ENCODE results near the gene NXPH2. TPM values are rescaled to one million over a fixed set of nuclear protein-coding genes. Genes with fewer than 3 reads are reported as not detected.

Gene NXPH2
- total RNA-seq, 2 donors from 2014 or later, result not detected

GRCh38 chr2:138637686-138638085, 142.5 kb downstream of the NXPH2 start:
- H3K27me3 ChIP-seq, result no peaks in the 10 kb centered on the region
- H3K4me1 ChIP-seq, result no peaks in the 10 kb centered on the region
- DNase-seq, result no peak
- no peaks in the 10 kb centered on the region for H3K36me3 ChIP-seq
- no peaks in the 10 kb centered on the region for H3K9me3 ChIP-seq
- no peak overlapping the region for H3K4me3 ChIP-seq
- intact Hi-C loops (cut with DNase I), result no loop called here
- H3K27ac ChIP-seq, result no peak overlapping the region
- no peak overlapping the region for H3K9ac ChIP-seq (ENCODE audit: low read depth in 2 of 2, low read length in 2 of 2)
- TF ChIP-seq, protein P1, sequence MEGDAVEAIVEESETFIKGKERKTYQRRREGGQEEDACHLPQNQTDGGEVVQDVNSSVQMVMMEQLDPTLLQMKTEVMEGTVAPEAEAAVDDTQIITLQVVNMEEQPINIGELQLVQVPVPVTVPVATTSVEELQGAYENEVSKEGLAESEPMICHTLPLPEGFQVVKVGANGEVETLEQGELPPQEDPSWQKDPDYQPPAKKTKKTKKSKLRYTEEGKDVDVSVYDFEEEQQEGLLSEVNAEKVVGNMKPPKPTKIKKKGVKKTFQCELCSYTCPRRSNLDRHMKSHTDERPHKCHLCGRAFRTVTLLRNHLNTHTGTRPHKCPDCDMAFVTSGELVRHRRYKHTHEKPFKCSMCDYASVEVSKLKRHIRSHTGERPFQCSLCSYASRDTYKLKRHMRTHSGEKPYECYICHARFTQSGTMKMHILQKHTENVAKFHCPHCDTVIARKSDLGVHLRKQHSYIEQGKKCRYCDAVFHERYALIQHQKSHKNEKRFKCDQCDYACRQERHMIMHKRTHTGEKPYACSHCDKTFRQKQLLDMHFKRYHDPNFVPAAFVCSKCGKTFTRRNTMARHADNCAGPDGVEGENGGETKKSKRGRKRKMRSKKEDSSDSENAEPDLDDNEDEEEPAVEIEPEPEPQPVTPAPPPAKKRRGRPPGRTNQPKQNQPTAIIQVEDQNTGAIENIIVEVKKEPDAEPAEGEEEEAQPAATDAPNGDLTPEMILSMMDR (IDR thresholded peaks at IDR 0.05), result no peak

GRCh38 chr2:138637061-138637460, 143.1 kb downstream of the NXPH2 start:
- intact Hi-C loops (cut with DNase I), result no loop called here
- TF ChIP-seq, protein P1 (IDR thresholded peaks at IDR 0.05), result no peak
- Histone ChIP-seq H3K9me3 (no peaks in the 10 kb centered on the region), H3K9ac (ENCODE audit: low read depth in 2 of 2, low read length in 2 of 2) (no peak overlapping the region), H3K27ac (no peak overlapping the region), H3K27me3 (no peaks in the 10 kb centered on the region), H3K4me1 (no peaks in the 10 kb centered on the region), H3K36me3 (no peaks in the 10 kb centered on the region), H3K4me3 (no peak overlapping the region)
- DNase-seq, result no peak

GRCh38 chr2:138633049-138633448, 147.1 kb downstream of the NXPH2 start:
- no peaks in the 10 kb centered on the region for H3K4me1 ChIP-seq
- H3K27me3 ChIP-seq, result no peaks in the 10 kb centered on the region
- H3K9me3 ChIP-seq, result no peaks in the 10 kb centered on the region
- H3K36me3 ChIP-seq, result no peaks in the 10 kb centered on the region
- intact Hi-C loops (cut with DNase I), result no loop called here
- TF ChIP-seq, protein P1 (IDR thresholded peaks at IDR 0.05), result no peak
- DNase-seq, result no peak
- no peak overlapping the region for H3K4me3 ChIP-seq
- no peak overlapping the region for H3K27ac ChIP-seq
- no peak overlapping the region for H3K9ac ChIP-seq (ENCODE audit: low read depth in 2 of 2, low read length in 2 of 2)

GRCh38 chr2:138632066-138632620, 148.0 kb downstream of the NXPH2 start:
- no peak for DNase-seq
- Histone ChIP-seq H3K36me3 (no peaks in the 10 kb centered on the region), H3K9ac (ENCODE audit: low read depth in 2 of 2, low read length in 2 of 2) (no peak overlapping the region), H3K4me3 (no peak overlapping the region), H3K27me3 (no peaks in the 10 kb centered on the region), H3K4me1 (no peaks in the 10 kb centered on the region), H3K9me3 (no peaks in the 10 kb centered on the region), H3K27ac (no peak overlapping the region)
- intact Hi-C loops (cut with DNase I), result no loop called here
- TF ChIP-seq, protein P1 (IDR thresholded peaks at IDR 0.05), result no peak

GRCh38 chr2:138630164-138630563, 150.0 kb downstream of the NXPH2 start:
- H3K9ac ChIP-seq (ENCODE audit: low read depth in 2 of 2, low read length in 2 of 2), result no peak overlapping the region
- no peaks in the 10 kb centered on the region for H3K27me3 ChIP-seq
- TF ChIP-seq, protein P1 (IDR thresholded peaks at IDR 0.05), result no peak
- H3K4me1 ChIP-seq, result no peaks in the 10 kb centered on the region
- DNase-seq, result no peak
- H3K27ac ChIP-seq, result no peak overlapping the region
- H3K9me3 ChIP-seq, result no peaks in the 10 kb centered on the region
- H3K36me3 ChIP-seq, result no peaks in the 10 kb centered on the region
- H3K4me3 ChIP-seq, result no peak overlapping the region
- intact Hi-C loops (cut with DNase I), result no loop called here
